GM12878 (cell line): ENCODE data around the gene SETBP1.

Experiments
- RUNX3 ChIP-seq: IDR thresholded peaks from 2 replicates; pipeline ENCODE4 v1.6.1; 2012; ENCODE audit warnings: low read length, inconsistent platforms
- TF ChIP-seq, protein P1 (sequence below): fragments of 450-650 bp; formaldehyde crosslinking; IDR thresholded peaks from 2 replicates; pipeline ENCODE4 v1.4.0; 2020; ENCODE audit warnings: mild to moderate bottlenecking, moderate library complexity

DNA sequence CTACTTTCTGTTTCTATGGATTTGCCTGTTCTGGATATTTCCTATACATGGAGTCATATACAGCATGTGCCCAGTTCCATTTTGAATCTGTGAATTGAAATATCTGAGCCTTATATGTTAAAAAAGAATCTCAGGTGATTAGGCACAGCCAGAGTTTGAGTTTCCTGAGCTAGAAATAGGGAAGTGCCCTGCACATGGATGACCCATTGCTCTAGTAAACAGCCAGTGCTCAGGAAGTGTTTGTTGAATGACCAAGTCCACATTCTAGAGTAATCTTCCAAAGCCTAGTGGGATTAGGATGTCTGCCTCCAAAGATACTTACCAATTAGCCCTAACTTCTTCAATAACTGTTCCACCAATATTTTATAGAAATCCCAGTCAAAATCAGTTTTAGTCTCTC is 165.8 kb downstream of the SETBP1 start:
- no peak for TF ChIP-seq RUNX3
- TF ChIP-seq, protein P1, sequence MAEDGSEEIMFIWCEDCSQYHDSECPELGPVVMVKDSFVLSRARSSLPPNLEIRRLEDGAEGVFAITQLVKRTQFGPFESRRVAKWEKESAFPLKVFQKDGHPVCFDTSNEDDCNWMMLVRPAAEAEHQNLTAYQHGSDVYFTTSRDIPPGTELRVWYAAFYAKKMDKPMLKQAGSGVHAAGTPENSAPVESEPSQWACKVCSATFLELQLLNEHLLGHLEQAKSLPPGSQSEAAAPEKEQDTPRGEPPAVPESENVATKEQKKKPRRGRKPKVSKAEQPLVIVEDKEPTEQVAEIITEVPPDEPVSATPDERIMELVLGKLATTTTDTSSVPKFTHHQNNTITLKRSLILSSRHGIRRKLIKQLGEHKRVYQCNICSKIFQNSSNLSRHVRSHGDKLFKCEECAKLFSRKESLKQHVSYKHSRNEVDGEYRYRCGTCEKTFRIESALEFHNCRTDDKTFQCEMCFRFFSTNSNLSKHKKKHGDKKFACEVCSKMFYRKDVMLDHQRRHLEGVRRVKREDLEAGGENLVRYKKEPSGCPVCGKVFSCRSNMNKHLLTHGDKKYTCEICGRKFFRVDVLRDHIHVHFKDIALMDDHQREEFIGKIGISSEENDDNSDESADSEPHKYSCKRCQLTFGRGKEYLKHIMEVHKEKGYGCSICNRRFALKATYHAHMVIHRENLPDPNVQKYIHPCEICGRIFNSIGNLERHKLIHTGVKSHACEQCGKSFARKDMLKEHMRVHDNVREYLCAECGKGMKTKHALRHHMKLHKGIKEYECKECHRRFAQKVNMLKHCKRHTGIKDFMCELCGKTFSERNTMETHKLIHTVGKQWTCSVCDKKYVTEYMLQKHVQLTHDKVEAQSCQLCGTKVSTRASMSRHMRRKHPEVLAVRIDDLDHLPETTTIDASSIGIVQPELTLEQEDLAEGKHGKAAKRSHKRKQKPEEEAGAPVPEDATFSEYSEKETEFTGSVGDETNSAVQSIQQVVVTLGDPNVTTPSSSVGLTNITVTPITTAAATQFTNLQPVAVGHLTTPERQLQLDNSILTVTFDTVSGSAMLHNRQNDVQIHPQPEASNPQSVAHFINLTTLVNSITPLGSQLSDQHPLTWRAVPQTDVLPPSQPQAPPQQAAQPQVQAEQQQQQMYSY (CRISPR knock-in tag): no peak
